B cell (primary cell): ENCODE data around the gene ZNF598.

Experiments used
- CTCF ChIP-seq: fragments of 200-600 bp; IDR thresholded peaks from one replicate; pipeline ENCODE4 v1.8.0; 2022; ENCODE audit warnings: antibody characterized with exemption, mild to moderate bottlenecking
- EZH2 ChIP-seq: IDR thresholded peaks from 2 replicates; pipeline ENCODE4 v1.6.1; 2012; ENCODE audit warnings: borderline replicate concordance, low read depth, mild to moderate bottlenecking, moderate library complexity, low read length; ENCODE audit not compliant: insufficient read depth, poor library complexity, severe bottlenecking

GRCh38 chr16:1991948-1992703 lies 17.5 kb downstream of the ZNF598 start:
- TF ChIP-seq CTCF (no peak), EZH2 (no peak)
